Measurements from ENCODE around the gene TUBAL3.
"Not testable (repeated sequence)": the region's sequence is repeated elsewhere in the genome, so short reads cannot be mapped to it uniquely, and the experiment has no call there.

Gene TUBAL3

DNA sequence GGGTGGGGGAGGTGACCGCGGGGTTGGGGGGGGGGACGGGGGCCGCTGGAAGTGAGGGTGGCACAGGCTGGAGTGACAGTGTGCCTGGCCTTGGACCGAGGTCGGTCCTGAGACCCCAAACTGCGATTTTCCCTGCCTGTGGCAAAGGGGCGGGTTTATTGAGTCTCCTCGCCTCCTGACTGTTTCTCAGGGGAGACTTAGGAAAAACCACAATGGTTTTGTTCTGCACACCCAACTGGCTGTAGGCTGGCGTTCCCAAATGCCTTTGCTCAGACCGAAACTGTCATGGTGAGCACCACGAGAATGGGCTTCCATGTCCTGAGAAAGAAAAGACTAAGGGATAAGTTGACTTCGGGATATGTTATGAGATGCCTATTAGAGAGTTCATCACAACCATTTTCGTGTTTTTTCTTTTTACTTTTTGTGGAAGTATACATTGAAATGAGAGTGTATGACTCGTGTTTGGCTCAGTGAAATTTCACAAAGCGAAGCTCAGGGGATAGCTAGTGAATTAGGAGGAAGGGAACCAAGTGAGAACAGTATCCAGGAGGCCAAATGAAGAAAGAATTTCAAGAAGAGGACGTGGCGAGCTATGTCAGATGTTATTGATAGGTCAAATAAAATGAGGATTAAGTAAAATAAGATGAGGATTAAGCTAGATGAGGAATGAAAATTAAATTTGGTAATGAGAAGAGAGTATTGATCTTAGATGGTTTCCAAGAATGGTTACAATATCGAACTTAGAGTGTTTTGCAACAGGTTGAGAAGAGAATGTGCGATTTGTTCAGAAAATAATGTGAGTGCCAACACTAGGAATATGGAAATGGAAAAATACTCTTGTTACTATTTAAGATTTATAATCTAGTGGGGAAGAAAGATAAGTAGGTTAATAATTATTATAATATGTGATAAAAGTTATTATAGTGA is 8.6 kb upstream of the TUBAL3 start:
- peak; percentile 51 to 56 for DNase-seq (ENCODE audit: low spot score in 2 of 2)
- Histone ChIP-seq H3K36me3 (replicated peaks) (no peaks in the 10 kb centered on the region), H3K4me1 (peaks cover 23% of the 10 kb centered on the region), H3K9me3 (no peaks in the 10 kb centered on the region), H3K27me3 (ENCODE audit: low read depth) (no peaks in the 10 kb centered on the region), H3K4me3 (peak overlapping the region; percentile 93)
- in situ Hi-C loops (cut with MboI; ENCODE audit: low sequenced_read_pairs): no loop called here

GRCh38 chr10:5412277-5412941 is 7.8 kb upstream of the TUBAL3 start, which contains the start of gene NET1:
Gene NET1, plus strand, starts transcription at chr10:5412557. Its CDS starts 136 bp downstream, at chr10:5412693.
- H3K36me3 ChIP-seq (replicated peaks): no peaks in the 10 kb centered on the region
- peak; percentile 76 to 93 for DNase-seq (ENCODE audit: low spot score in 2 of 2)
- in situ Hi-C loops (cut with MboI; ENCODE audit: low sequenced_read_pairs): no loop called here
- no peaks in the 10 kb centered on the region; the same call in 1 of the 2 replicates for H3K9me3 ChIP-seq
- H3K4me1 ChIP-seq: peaks cover 23% of the 10 kb centered on the region
- H3K27me3 ChIP-seq (ENCODE audit: low read depth): no peaks in the 10 kb centered on the region
- peak within 1 kb of the TSS; percentile 93 for H3K4me3 ChIP-seq

DNA sequence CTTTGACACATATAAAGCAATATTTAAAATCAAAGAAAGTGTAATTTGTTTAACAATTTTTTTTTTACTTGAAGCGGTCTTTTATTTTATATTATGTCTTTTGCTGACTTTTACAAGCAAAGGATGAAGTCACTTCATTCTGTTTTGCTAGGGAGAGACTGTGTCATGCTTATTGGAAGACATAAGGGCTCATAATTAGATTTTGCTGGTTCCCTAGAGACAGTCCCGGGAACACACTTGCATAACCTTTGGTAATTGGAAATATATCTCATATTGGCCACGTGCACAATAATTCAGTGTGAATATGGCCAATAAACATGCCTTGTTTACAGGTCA is 7.3 kb upstream of the TUBAL3 start:
- H3K4me3 ChIP-seq: peak overlapping the region; percentile 93
- peaks cover 23% of the 10 kb centered on the region for H3K4me1 ChIP-seq
- no peaks in the 10 kb centered on the region for H3K36me3 ChIP-seq (replicated peaks)
- no peak for DNase-seq (ENCODE audit: low spot score in 2 of 2)
- H3K27me3 ChIP-seq (ENCODE audit: low read depth): no peaks in the 10 kb centered on the region
- peaks cover 2% of the 10 kb centered on the region; the same call in 1 of the 2 replicates for H3K9me3 ChIP-seq
- in situ Hi-C loops (cut with MboI; ENCODE audit: low sequenced_read_pairs): no loop called here

- H3K4me1 ChIP-seq: peaks cover 21% of the 10 kb centered on the region
- H3K4me3 ChIP-seq; H3K9me3 ChIP-seq; in situ Hi-C loops (cut with MboI; ENCODE audit: low sequenced_read_pairs); H3K36me3 ChIP-seq (replicated peaks); H3K27me3 ChIP-seq (ENCODE audit: low read depth); DNase-seq (ENCODE audit: low spot score in 2 of 2): not testable (repeated sequence)
Measured at GRCh38 chr10:5410787-5411186, 6.2 kb upstream of the TUBAL3 start.

GRCh38 chr10:5406918-5407317 is 2.3 kb upstream of the TUBAL3 start:
- no peak for DNase-seq (ENCODE audit: low spot score in 2 of 2)
- no peaks in the 10 kb centered on the region for H3K36me3 ChIP-seq (replicated peaks)
- in situ Hi-C loops (cut with MboI; ENCODE audit: low sequenced_read_pairs): no loop called here
- no peaks in the 10 kb centered on the region for H3K27me3 ChIP-seq (ENCODE audit: low read depth)
- H3K9me3 ChIP-seq: peaks cover 8% of the 10 kb centered on the region; the same call in 1 of the 2 replicates
- H3K4me3 ChIP-seq: no peak overlapping the region
- H3K4me1 ChIP-seq: peaks cover under 1% of the 10 kb centered on the region

DNA sequence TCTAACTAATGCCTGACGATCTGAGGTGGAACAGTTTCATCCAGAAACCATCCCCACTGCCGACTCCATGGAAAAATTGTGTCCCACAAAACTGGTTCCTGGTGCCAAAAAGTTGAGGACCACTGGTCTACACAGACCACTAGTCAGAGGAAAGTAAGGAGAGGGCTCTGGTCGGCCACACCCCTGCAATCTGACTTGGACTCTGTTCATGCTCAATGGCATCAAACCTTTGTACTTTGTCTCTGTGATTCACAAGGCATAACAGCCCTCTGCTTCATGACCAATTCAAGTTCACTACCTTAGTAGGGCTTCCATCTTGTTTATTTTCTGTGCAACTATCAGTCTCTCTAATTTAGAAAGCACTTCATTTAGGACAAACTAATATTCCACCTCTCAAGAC is 1.8 kb downstream of the TUBAL3 start:
- H3K4me1 ChIP-seq: no peaks in the 10 kb centered on the region
- in situ Hi-C loops (cut with MboI; ENCODE audit: low sequenced_read_pairs): no loop called here
- no peaks in the 10 kb centered on the region for H3K27me3 ChIP-seq (ENCODE audit: low read depth)
- no peaks in the 10 kb centered on the region for H3K36me3 ChIP-seq (replicated peaks)
- peaks cover 8% of the 10 kb centered on the region; the same call in 1 of the 2 replicates for H3K9me3 ChIP-seq
- DNase-seq (ENCODE audit: low spot score in 2 of 2): no peak
- H3K4me3 ChIP-seq: no peak overlapping the region

- DNase-seq (ENCODE audit: low spot score in 2 of 2): no peak
- H3K27me3 ChIP-seq (ENCODE audit: low read depth): no peaks in the 10 kb centered on the region
- H3K4me1 ChIP-seq: no peaks in the 10 kb centered on the region
- H3K4me3 ChIP-seq: no peak overlapping the region
- no peaks in the 10 kb centered on the region for H3K9me3 ChIP-seq
- no peaks in the 10 kb centered on the region for H3K36me3 ChIP-seq (replicated peaks)
- in situ Hi-C loops (cut with MboI; ENCODE audit: low sequenced_read_pairs): no loop called here
Measured at GRCh38 chr10:5400468-5401240, 4.0 kb downstream of the TUBAL3 start.

GRCh38 chr10:5399332-5399731 is 5.3 kb downstream of the TUBAL3 start:
- Histone ChIP-seq H3K4me1 (no peaks in the 10 kb centered on the region), H3K4me3 (no peak overlapping the region), H3K36me3 (replicated peaks) (no peaks in the 10 kb centered on the region), H3K9me3 (no peaks in the 10 kb centered on the region), H3K27me3 (ENCODE audit: low read depth) (no peaks in the 10 kb centered on the region)
- in situ Hi-C loops (cut with MboI; ENCODE audit: low sequenced_read_pairs): loop anchor here (25.0 kb wide), 1 partner anchor 562 kb away; the partner anchor contains the start of gene AKR1E2
- no peak for DNase-seq (ENCODE audit: low spot score in 2 of 2)

DNA sequence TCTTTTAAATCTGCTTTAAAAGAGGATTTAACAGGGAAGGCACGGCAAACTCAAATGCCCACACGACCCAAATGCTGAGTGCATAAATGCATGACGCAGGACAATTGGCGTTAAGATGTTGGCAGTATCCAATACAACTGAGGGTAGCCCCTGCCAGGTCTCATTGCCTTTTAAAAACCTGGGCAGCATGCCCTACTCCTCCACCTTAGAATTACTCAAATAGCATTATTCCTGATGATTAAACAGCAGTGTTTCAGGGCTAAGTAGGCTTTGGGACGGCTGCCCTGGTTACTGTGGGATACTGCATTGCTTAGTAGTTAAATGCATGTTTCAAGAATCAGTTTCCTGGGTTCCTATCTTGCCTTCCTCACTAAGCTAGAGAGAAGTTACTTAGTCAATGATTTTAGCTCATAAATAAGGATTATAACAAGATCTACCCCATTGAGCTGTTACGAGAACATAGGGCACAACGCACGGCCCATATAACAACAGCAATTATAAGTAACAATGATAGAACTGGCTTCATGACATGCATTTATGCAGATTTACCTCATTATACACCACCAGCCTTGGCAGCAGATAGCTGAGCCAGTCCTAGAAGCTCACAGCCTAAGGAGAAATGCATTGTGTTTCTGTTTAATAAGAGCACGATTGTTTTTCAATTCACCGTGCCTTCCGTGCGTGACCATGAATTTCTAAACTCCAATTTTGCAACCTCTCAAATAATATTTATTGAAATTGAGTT is 7.9 kb downstream of the TUBAL3 start:
- no peak for DNase-seq (ENCODE audit: low spot score in 2 of 2)
- no peak overlapping the region for H3K4me3 ChIP-seq
- H3K27me3 ChIP-seq (ENCODE audit: low read depth): no peaks in the 10 kb centered on the region
- no peaks in the 10 kb centered on the region for H3K9me3 ChIP-seq
- H3K4me1 ChIP-seq: no peaks in the 10 kb centered on the region
- no peaks in the 10 kb centered on the region for H3K36me3 ChIP-seq (replicated peaks)
- in situ Hi-C loops (cut with MboI; ENCODE audit: low sequenced_read_pairs): loop anchor here (25.0 kb wide), 1 partner anchor 559 kb away; the partner anchor contains the start of gene AKR1E2

DNA sequence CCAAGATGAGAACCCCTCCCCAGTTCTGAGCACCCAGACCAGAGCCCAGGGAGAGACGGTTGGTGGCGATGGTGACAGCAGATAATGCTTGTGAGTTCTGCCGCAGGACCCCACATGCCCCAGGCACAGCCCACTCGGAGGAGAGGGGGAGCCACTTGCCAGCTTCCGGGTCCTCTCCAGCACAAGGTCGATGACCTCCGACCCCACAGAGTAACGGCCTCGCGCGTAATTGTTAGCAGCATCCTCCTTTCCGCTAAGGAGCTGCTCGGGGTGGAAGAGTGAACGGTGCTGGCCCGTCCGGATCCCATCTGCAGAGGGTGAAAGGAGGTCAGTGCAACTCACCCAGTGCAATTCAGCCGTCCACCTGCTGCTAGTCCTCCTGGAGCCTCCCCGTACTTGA is 9.5 kb downstream of the TUBAL3 start:
- in situ Hi-C loops (cut with MboI; ENCODE audit: low sequenced_read_pairs): loop anchor here (25.0 kb wide), 1 partner anchor 558 kb away; the partner anchor contains the start of gene AKR1E2
- Histone ChIP-seq H3K4me1 (no peaks in the 10 kb centered on the region), H3K36me3 (replicated peaks) (no peaks in the 10 kb centered on the region), H3K27me3 (ENCODE audit: low read depth) (no peaks in the 10 kb centered on the region), H3K9me3 (no peaks in the 10 kb centered on the region), H3K4me3 (no peak overlapping the region)
- DNase-seq (ENCODE audit: low spot score in 2 of 2): no peak

DNA sequence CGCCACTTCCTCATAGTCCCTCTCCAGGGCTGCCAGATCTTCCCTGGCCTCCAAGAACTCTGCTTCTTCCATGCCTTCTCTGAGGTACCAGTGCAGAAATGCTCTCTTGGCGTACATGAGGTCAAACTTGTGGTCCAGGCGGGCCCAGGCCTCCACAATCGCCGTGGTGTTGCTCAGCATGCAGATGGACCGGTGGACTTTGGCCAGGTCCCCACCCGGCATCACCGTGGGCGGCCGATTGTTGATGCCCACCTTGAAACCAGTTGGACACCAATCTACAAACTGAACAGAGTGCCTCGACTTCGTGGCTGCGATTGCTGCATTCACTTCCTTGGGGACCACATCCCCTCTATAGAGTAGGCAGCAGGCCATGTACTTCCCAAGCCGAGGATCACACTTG is 11.1 kb downstream of the TUBAL3 start:
- H3K27me3 ChIP-seq (ENCODE audit: low read depth): no peaks in the 10 kb centered on the region
- H3K4me1 ChIP-seq: no peaks in the 10 kb centered on the region
- DNase-seq (ENCODE audit: low spot score in 2 of 2): no peak
- H3K36me3 ChIP-seq (replicated peaks): no peaks in the 10 kb centered on the region
- in situ Hi-C loops (cut with MboI; ENCODE audit: low sequenced_read_pairs): loop anchor here (25.0 kb wide), 1 partner anchor 556 kb away; the partner anchor contains the start of gene AKR1E2
- no peaks in the 10 kb centered on the region for H3K9me3 ChIP-seq
- no peak overlapping the region for H3K4me3 ChIP-seq

- in situ Hi-C loops (cut with MboI; ENCODE audit: low sequenced_read_pairs): loop anchor here (25.0 kb wide), 1 partner anchor 554 kb away; the partner anchor contains the start of gene AKR1E2
- H3K36me3 ChIP-seq (replicated peaks): no peaks in the 10 kb centered on the region
- no peak for DNase-seq (ENCODE audit: low spot score in 2 of 2)
- H3K9me3 ChIP-seq: no peaks in the 10 kb centered on the region
- H3K4me1 ChIP-seq: no peaks in the 10 kb centered on the region
- H3K4me3 ChIP-seq: no peak overlapping the region
- no peaks in the 10 kb centered on the region for H3K27me3 ChIP-seq (ENCODE audit: low read depth)
Measured at GRCh38 chr10:5391790-5392189, 12.8 kb downstream of the TUBAL3 start.

Measured in HAP-1 (cell line).